K562 (cell line): ENCODE measurements around the gene LUC7L. TPM values are rescaled to one million over a fixed set of nuclear protein-coding genes. Genes with fewer than 3 reads are reported as not detected.
"Not testable (repeated sequence)": the region's sequence is repeated elsewhere in the genome, so short reads cannot be mapped to it uniquely, and the experiment has no call there.

Experiments
- ATAC-seq: fragments of 200-7000 bp; cut with Tn5 transposase; 3 replicates; pipeline ENCODE4 v1.9.1; 2020; ENCODE audit warnings: moderate library complexity
- BruUV-seq: library from RNA; stranded (reverse); fragments of 400-500 nt; replicated peaks from 2 replicates; lab custom pipeline; 2021; lab: Mats Ljungman, UMichigan
- CTCF ChIA-PET: fragments of 300-600 bp; formaldehyde crosslinking; extraction: SDS; loops from one replicate; lab custom pipeline; 2021; ENCODE audit warnings: low intra/inter-chr PET ratio; lab: Yijun Ruan, JAX
- POLR2A ChIA-PET: fragments of 300-600, 350-650 bp; sonication (Branson Sonifier 250); formaldehyde crosslinking; extraction: SDS; loops from one replicate; lab custom pipeline; 2021; ENCODE audit warnings: antibody characterized with exemption, inconsistent platforms; lab: Yijun Ruan, JAX
- DNase-seq, 4 experiments: peaks; one replicate each; pipeline versions ENCODE4 v3.0.0 to v3.0.0-alpha.2; 2011 to 2018; ENCODE audit warnings: low spot score in 3 of 4, mixed read lengths in 3 of 4; ENCODE audit errors: extremely low read depth in 1 of 4
- FAIRE-seq: peaks from 2 replicates; lab custom pipeline; 2011; peaks lifted over from hg19 to GRCh38; lab: Jason Lieb, UNC
- H2AFZ ChIP-seq: 2 replicates; pipeline ENCODE4 v1.6.0; 2011; ENCODE audit warnings: low read depth, low read length, control low read depth, inconsistent platforms
- H3K27ac ChIP-seq: fragments of 200-600 bp; 3 replicates; pipeline ENCODE4 v1.8.0; 2011; ENCODE audit warnings: low read depth, mild to moderate bottlenecking, control low read depth, inconsistent platforms, low read length, moderate library complexity, mixed read lengths; ENCODE audit errors: extremely low read depth
- H3K27me3 ChIP-seq, 2 experiments: fragments of 300-600 bp in 1 of 2; 2 replicates in 1 of 2; 3 replicates in 1 of 2; pipeline versions ENCODE4 v1.6.0 to v1.8.0; 2011; ENCODE audit warnings: inconsistent platforms in 2 of 2, low read length in 2 of 2, mild to moderate bottlenecking in 1 of 2, mixed read lengths in 1 of 2, moderate library complexity in 1 of 2; ENCODE audit not compliant: control insufficient read depth in 2 of 2, insufficient read depth in 2 of 2
- H3K36me3 ChIP-seq: fragments of 300-600 bp; 3 replicates; pipeline ENCODE4 v1.8.0; 2011; ENCODE audit warnings: mild to moderate bottlenecking, low read length, inconsistent platforms; ENCODE audit not compliant: control insufficient read depth, insufficient read depth
- H3K4me1 ChIP-seq, 2 experiments: fragments of 200-600 bp in 1 of 2; replicated peaks in 1 of 2; 2 replicates in 1 of 2; 3 replicates in 1 of 2; pipeline versions ENCODE4 v1.5.1 to v1.8.0; 2011; ENCODE audit warnings: inconsistent platforms in 2 of 2, low read length in 2 of 2, mild to moderate bottlenecking in 1 of 2, mixed read lengths in 1 of 2, moderate library complexity in 1 of 2; ENCODE audit not compliant: control insufficient read depth in 2 of 2, insufficient read depth in 2 of 2
- H3K4me2 ChIP-seq: 2 replicates; pipeline ENCODE4 v1.6.1; 2011; ENCODE audit warnings: low read length, control low read depth, inconsistent platforms, mixed read lengths; ENCODE audit not compliant: insufficient read depth
- H3K4me3 ChIP-seq: fragments of 200-600 bp; sonication (generic), shearing (Covaris generic); 2 replicates; pipeline ENCODE4 v1.5.1; 2016; ENCODE audit warnings: control low read depth, inconsistent platforms
- H3K79me2 ChIP-seq: fragments of 200-600 bp; 3 replicates; pipeline ENCODE4 v1.8.0; 2011; ENCODE audit warnings: low read length, inconsistent platforms; ENCODE audit not compliant: control insufficient read depth, insufficient read depth
- H3K9ac ChIP-seq, 2 experiments: 2 replicates each; pipeline versions ENCODE4 v1.6.0 to v1.6.1; 2011; ENCODE audit warnings: low read depth in 2 of 2, low read length in 2 of 2, control low read depth in 1 of 2, inconsistent platforms in 1 of 2, mild to moderate bottlenecking in 1 of 2, mixed read lengths in 1 of 2; ENCODE audit not compliant: insufficient read depth in 1 of 2
- H3K9me1 ChIP-seq: one replicate; pipeline ENCODE4 v1.6.0; 2011; ENCODE audit warnings: inconsistent platforms, mild to moderate bottlenecking, low read length, moderate library complexity; ENCODE audit not compliant: control insufficient read depth, insufficient read depth
- H3K9me3 ChIP-seq: replicated peaks from 2 replicates; pipeline ENCODE4 v1.5.1; 2011; ENCODE audit warnings: low read depth, low read length, inconsistent platforms; ENCODE audit not compliant: control insufficient read depth, insufficient read depth
- H4K20me1 ChIP-seq: replicated peaks from 2 replicates; pipeline ENCODE4 v1.6.1; 2011; ENCODE audit warnings: low read length, inconsistent platforms, mixed read lengths; ENCODE audit not compliant: control insufficient read depth, insufficient read depth
- ZNF316 ChIP-seq: fragments of 450-650 bp; IDR thresholded peaks from 2 replicates; pipeline ENCODE4 v1.6.1; 2016
- WGBS: fragments of 100-300 bp; shearing (Covaris generic); methylation state at CpG from one replicate; pipeline ENCODE4 v1.1.6; 2016; ENCODE audit warnings: low coverage, mixed read lengths; ENCODE audit not compliant: insufficient coverage; ENCODE audit errors: missing lambda C conversion rate; 5-methylcytosine and 5-hydroxymethylcytosine counted together
- in situ Hi-C: fragments of 300-500 bp; cut with MboI; formaldehyde crosslinking; loops from 4 replicates; pipeline ENCODE4 v1.15.0; 2018; ENCODE audit warnings: inconsistent platforms, mixed read lengths
- intact Hi-C: fragments of 100-400 bp; cut with micrococcal nuclease; formaldehyde crosslinking; loops from 2 replicates; pipeline ENCODE4 v1.14.2; 2022
- polyA plus RNA-seq, 8 experiments: library from polyadenylated mRNA; depleted of rRNA in 4 of 8; stranded (reverse) in 5 of 8; unstranded in 3 of 8; fragments of >200 nt; fragmentation: Nextera tagmentation in 2 of 8; fragmentation: Illumina TruSeq in 1 of 8; extraction: Ambion mirVana in 2 of 8; extraction: Trizol in 1 of 8; gene quantifications; 2 replicates each; pipeline versions ENCODE4 v1.2.1 to v1.2.3, GENCODE V29; 2011 to 2014; ENCODE audit warnings: inconsistent platforms in 1 of 8, missing spikeins in 1 of 8
- total RNA-seq, 7 experiments: library from RNA; depleted of rRNA in 6 of 7; stranded (reverse); fragments of >200 nt in 6 of 7; fragmentation: Illumina TruSeq in 2 of 7; extraction: Trizol in 2 of 7; gene quantifications; 2 replicates each; pipeline versions ENCODE4 v1.2.1 to v1.2.3, GENCODE V29; 2011 to 2021; ENCODE audit warnings: low replicate concordance in 1 of 7

LUC7L gene
- total and polyA plus RNA-seq, 9 of the 15 experiments (the other 6 are each of a cell fraction or from before 2014, with no cell fraction given), result 1.7 to 93.3 (median 59.5) TPM

DNA sequence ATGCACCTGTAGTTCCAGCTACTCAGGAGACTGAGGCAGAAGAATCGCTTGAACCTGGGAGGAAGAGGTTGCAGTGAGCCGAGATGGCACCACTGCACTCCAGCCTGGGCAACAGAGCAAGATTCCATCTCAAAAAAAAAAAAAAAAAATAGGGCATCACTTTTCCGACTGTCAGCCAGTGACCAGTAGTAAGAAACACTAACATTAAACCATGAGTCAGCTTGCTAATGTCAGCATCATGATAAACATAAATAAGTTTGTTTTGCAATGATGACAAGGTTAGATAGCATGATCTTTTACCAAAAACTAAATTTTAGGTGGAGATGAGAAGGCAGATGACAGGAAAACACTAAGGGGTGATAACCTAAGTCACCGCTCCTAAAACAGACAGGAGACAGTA, 19.9 kb downstream of the LUC7L start:
- H3K9me1 ChIP-seq, H2AFZ ChIP-seq, ATAC-seq, H3K9ac ChIP-seq, H3K4me2 ChIP-seq, H3K27ac ChIP-seq, intact Hi-C loops, in situ Hi-C loops, H4K20me1 ChIP-seq, H3K27me3 ChIP-seq, CTCF ChIA-PET, FAIRE-seq, H3K4me1 ChIP-seq, DNase-seq, H3K9me3 ChIP-seq, BruUV-seq, H3K4me3 ChIP-seq: not testable (repeated sequence)
- H3K36me3 ChIP-seq, result peaks cover 92% of the 10 kb centered on the region
- 83% methylated on average over 3 of the region's 4 CpGs for WGBS
- peaks cover 37% of the 10 kb centered on the region for H3K79me2 ChIP-seq
- TF ChIP-seq ZNF316, result 0 out of 2 replicates have a peak, but pooled peaks have one; percentile 11
- POLR2A ChIA-PET, result interaction anchor here (0.7 to 1.2 kb wide), 3 partner anchors 14 to 23 kb away, joined by 4 to 5 read pairs (median 4); no protein-coding TSS in a partner anchor

DNA sequence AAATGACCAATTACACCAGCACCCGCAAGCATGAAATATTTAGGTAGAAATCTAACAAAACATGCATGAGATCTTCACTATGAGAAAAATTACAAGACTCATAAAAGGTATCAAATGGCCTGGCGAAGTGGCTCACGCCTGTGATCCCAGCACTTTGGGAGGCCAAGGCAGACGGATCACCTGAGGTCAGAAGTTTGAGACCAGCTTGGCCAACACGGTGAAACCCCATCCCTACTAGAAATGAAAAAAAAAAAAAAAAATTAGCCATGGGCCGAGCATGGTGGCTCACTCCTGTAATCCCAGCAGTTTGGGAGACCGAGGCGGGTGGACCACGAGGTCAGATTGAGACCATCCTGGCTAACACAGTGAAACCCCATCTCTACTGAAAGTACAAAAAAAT, 25.2 kb downstream of the LUC7L start:
- BruUV-seq, in situ Hi-C loops: not testable (repeated sequence)

More for the DNA sequence above, 25.2 kb downstream of the LUC7L start:
- H3K9me3 ChIP-seq, CTCF ChIA-PET, H3K9me1 ChIP-seq, H3K9ac ChIP-seq, H3K79me2 ChIP-seq, FAIRE-seq, H4K20me1 ChIP-seq, DNase-seq, intact Hi-C loops, H3K27ac ChIP-seq, H2AFZ ChIP-seq, H3K27me3 ChIP-seq, H3K4me2 ChIP-seq, ATAC-seq, H3K4me1 ChIP-seq, H3K4me3 ChIP-seq: not testable (repeated sequence)
- H3K36me3 ChIP-seq, result peaks cover 86% of the 10 kb centered on the region
- POLR2A ChIA-PET, result interaction anchor here (1.3 kb wide), 1 partner anchor 21 kb away, joined by 3 read pairs; no protein-coding TSS in a partner anchor
- 97% methylated on average over 6 of the region's 9 CpGs for WGBS
